ENCODE measurements around the gene SGMS2.

Gene SGMS2

DNA sequence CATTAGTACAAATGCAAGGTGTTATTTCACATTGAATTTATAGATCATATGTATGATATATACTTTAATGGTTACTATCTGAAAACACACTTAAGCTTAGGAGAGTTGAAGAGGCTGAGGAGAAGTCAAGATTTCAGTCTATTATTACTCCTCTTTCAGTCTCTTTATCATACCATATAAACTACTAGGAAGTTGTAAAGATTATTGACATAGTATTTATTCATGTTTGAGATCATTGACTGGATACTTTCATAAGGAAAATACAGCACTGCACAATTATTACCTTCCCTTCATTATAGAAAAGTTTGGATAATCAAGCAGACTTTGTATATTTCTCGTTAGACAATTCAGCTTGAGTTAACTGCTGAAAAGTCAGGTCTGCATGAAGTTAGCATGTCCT is 10.0 kb upstream of the SGMS2 start:
- no peak for TF ChIP-seq POLR2A (IDR thresholded peaks at IDR 0.05; ENCODE audit: low read depth, low read length)
- DNase-seq (ENCODE audit: insufficient read length, low spot score) = no peak
- no peak for FAIRE-seq

DNA sequence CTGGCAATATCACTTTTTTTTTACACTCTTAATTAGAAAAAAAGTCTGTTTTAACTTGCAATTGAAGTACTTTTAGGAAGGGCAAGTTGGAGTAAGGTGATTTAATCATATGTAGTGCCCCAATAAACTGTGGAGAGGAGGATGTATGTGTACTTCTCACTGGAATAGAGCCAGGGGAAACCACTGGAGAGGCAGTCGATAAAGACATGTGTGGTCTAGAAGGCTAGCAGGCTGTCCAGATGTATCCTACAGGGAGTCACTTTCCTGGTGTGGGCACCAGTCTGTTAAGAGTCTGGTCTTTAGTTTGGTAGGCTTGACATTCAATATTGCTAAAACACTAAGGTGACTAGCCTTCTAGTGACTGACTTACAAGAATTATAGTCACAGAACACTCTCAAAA is 9.6 kb upstream of the SGMS2 start:
- DNase-seq (ENCODE audit: insufficient read length, low spot score) (no peak), FAIRE-seq (no peak)
- no peak for TF ChIP-seq POLR2A (IDR thresholded peaks at IDR 0.05; ENCODE audit: low read depth, low read length)

GRCh38 chr4:107818301-107818910 is 6.3 kb upstream of the SGMS2 start:
- FAIRE-seq (no peak), DNase-seq (ENCODE audit: insufficient read length, low spot score) (no peak)
- TF ChIP-seq POLR2A (IDR thresholded peaks at IDR 0.05; ENCODE audit: low read depth, low read length) = no peak

DNA sequence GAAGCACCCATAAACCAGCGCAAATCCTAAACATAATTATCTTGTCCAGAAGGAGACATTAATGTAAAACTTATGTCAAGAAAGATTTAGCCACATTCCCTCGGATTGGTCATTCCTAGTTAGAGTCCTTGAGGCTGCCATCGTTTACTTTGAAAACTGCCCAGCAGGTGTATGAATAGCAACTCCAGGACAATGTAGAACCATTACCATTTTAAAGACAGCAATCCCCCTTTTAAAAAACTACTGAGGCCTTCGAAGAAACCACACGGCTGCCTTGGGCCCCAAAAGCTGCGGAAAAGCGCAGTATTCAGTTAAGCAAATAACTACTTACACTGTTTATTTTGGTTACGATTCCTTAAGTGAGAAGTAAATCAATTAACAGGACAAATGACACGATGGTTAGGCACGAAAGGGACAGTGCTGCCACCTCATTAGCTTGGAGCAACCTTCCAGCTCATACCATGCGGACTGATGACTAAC is 822 bp upstream of the SGMS2 start:
- no peak for TF ChIP-seq POLR2A (IDR thresholded peaks at IDR 0.05; ENCODE audit: low read depth, low read length)
- DNase-seq (ENCODE audit: insufficient read length, low spot score) (no peak), FAIRE-seq (no peak)

GRCh38 chr4:107825072-107825824 is 516 bp downstream of the SGMS2 start:
- no peak for FAIRE-seq
- TF ChIP-seq POLR2A (IDR thresholded peaks at IDR 0.05; ENCODE audit: low read depth, low read length) = no peak
- DNase-seq (ENCODE audit: insufficient read length, low spot score) = no peak

DNA sequence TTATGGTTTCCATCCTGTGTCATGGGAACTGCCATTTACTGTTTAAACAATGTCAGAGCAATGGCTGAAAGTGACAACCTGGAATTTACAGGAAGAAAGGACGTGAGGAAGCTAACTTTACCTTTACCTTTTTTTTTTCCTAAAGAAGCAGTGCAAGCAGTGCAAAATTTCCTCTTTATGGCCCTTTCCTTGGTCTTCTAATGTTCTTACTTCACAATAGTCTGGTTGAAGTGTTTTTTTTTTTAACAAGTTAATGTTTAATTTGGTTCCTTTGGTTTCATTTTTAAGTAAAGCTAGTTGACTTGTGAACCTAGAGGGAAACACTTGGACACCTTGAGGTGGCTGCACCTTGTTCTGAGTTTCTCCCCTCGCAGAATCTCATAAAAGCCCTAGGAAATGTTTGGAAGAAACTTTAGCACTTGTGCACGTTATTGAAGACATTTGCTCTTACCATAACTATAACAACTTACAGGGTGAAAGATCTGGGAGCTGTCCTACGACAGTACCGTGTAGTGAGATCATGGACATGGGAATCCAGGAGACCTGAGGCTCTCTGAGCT is 1.8 kb downstream of the SGMS2 start:
- no peak for DNase-seq (ENCODE audit: insufficient read length, low spot score)
- TF ChIP-seq POLR2A (IDR thresholded peaks at IDR 0.05; ENCODE audit: low read depth, low read length) = no peak
- FAIRE-seq = no peak

DNA sequence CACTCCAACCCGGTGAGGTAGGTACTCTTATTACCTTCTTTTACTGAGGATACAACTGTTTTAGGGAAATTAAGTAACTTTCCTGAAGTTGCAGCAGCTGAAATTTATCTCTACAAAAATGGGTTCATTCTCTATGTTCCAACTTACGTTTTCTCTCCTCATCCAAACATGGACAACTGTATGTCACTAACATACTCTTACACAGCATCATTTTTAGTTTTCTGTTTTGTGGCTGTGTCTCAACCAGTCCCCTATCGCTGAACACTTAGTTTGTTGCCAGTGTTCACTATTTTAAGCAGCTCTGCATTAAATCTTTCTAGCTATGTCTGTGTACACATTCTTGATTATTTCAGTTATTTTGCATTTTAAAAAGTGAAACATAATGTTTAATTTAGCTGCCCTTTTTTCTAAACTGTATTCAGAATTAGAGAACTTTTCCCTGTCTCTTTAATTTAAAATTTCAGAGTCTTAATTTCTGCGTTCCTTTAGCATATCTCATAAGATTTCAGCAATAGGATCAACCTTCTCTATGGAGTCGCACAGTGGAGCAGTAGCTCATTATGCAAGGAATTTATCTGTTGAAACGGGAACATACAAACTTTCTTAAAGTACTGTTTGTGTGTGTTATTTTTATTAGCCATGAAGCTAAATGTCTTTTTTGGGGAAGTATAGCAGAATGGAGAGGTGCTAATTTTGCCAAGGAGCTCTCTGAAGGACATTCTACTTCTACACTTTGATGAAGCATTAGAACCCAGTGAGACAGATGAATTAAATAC is 3.8 kb downstream of the SGMS2 start:
- DNase-seq (ENCODE audit: insufficient read length, low spot score) (no peak), FAIRE-seq (no peak)
- TF ChIP-seq POLR2A (IDR thresholded peaks at IDR 0.05; ENCODE audit: low read depth, low read length) = no peak

GRCh38 chr4:107831140-107831539 is 6.4 kb downstream of the SGMS2 start:
- DNase-seq (ENCODE audit: insufficient read length, low spot score) (no peak), FAIRE-seq (no peak)
- TF ChIP-seq POLR2A (IDR thresholded peaks at IDR 0.05; ENCODE audit: low read depth, low read length) = no peak

DNA sequence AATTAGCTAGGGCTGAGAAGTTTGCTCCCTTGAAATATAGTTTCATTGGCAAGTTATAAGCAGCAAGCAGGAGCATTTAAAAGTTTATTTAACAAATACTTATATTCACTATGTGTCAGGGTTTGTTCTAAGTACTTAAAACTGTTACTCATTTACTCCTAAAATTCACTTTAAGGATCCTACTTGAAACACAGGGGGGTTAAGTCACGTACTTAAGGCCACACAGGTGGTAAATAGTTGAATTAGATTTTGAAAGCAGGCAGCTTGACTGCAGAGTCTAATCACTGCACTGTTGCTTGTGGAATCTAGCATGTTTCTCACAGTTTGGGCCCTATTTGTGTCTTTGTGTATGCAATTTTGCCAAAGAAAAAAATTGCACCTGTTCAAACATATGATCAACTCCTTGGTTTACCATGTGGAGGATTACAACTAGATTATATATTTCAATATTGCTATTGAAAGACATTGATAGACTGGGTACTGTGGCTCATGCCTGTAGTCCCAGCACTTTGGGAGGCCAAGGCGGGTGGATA is 7.6 kb downstream of the SGMS2 start:
- TF ChIP-seq POLR2A (IDR thresholded peaks at IDR 0.05; ENCODE audit: low read depth, low read length) = no peak
- no peak for DNase-seq (ENCODE audit: insufficient read length, low spot score)
- FAIRE-seq = no peak

DNA sequence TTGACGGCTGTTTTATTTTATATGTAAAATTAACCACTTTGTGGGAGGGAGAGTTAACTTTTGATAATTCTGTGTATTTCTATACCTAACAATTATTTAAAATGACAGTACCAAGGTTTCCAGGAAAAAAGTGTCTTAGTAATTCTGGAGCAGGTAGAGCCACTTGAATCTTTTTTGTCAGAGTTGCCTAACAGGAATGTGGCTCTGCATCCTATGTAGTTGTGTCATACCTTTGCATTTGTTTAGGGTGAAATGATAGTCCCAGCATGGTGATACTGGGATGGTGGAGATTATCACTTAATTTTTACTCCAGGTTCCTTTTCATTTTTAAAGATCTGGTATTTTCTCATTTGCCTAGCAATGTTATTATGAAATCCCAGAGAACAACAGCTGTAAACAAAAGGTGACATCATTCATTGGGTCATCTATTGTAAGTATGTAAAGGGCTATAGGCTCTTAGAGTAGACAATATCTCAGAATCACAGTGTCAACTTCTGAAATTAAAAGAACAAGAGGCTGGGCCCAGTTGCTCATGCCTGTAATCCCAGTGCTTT is 9.6 kb downstream of the SGMS2 start:
- FAIRE-seq (no peak), DNase-seq (ENCODE audit: insufficient read length, low spot score) (no peak)

DNA sequence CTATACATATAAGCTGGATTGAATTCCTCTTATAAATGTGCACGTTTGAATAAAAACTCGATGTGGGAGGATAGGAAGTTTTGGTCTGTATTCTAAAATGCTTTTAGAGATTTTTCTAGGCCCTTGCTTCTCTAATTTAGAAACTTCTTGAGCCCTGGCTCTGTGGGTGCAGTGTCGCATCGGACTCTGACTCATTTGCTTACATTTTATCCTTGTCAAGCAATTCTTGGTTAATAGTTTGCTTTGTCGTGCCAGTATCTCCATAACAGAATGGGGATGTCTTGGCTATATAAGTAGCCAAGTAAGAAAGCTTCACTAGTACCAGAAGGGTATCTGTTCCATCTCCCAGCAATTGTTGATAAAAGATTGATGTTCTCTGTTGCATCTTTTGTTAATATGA is 10.7 kb downstream of the SGMS2 start:
- DNase-seq (ENCODE audit: insufficient read length, low spot score) (no peak), FAIRE-seq (no peak)
- no peak for TF ChIP-seq POLR2A (IDR thresholded peaks at IDR 0.05; ENCODE audit: low read depth, low read length)

More for the DNA sequence above, 9.6 kb downstream of the SGMS2 start:
- no peak for TF ChIP-seq POLR2A (IDR thresholded peaks at IDR 0.05; ENCODE audit: low read depth, low read length)

DNA sequence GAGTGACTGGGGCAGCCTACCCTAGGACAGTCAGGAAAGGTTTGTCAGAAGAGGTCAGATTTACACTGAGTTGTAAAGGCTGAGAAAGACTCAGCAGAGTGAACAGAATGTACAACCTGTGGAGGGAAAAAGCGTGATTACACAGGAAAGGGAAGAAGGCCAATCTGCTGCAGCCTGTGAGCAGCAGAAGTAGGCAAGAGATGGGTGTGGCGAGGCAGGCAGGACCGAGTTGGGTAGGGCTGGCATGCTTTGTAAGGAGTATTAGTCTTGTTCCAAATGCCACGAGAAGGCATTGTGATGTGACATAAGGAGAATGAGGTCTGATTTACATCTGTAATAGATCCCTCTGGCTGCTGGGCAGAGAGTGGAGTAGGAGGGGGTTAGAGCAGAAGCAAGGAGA is 12.6 kb downstream of the SGMS2 start:
- FAIRE-seq (no peak), DNase-seq (ENCODE audit: insufficient read length, low spot score) (no peak)
- no peak for TF ChIP-seq POLR2A (IDR thresholded peaks at IDR 0.05; ENCODE audit: low read depth, low read length)

DNA sequence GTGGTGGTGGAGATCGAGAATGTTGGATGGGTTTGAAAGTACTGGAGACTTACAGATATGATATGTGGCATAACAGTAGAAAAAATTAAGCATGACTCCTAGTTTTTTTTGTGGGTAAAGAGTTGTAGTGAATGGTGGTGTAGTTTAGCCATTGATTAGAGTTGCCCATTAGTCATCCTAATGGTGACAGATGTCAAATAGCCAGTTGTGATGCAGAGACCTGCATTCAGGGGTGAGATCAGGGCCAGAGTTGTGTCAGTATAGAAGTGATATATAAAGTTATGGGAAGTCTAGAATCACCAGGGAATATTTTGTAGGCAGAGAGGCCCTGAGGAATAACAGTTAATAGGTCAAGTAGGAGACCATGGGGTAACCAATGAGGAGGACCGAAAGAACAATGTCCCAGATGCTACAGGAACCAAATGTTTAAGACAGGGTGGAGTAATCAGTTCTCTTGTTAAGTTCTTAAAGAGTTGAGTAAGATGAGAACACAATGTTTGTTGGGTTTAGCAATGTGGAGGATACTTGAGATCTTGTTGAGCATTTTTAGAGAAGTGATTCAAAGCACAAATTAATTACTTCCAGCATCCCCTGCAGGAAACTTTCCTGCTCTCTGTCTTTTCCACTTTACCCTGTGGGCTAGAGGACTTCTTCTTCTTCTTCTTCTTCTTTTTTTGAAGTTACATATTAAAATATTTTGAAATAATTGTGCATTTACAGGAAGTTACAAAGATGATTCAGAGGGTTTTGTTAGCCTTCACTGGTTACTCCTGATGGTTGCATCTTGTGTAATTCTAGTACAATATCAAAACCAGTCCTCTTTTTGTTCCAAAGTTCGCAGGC is 13.3 kb downstream of the SGMS2 start:
- no peak for FAIRE-seq
- no peak for TF ChIP-seq POLR2A (IDR thresholded peaks at IDR 0.05; ENCODE audit: low read depth, low read length)

More for the DNA sequence above, 13.3 kb downstream of the SGMS2 start:
- no peak for DNase-seq (ENCODE audit: insufficient read length, low spot score)
